Type B pancreatic cell (in vitro differentiated cells): ENCODE results near the gene PRKCB. TPM values are rescaled to one million over a fixed set of nuclear protein-coding genes. Genes with fewer than 3 reads are reported as not detected.

Experiments used
- DNase-seq: peaks from one replicate; pipeline ENCODE4 v3.0.0; 2021; ENCODE audit warnings: mixed read lengths; ENCODE audit not compliant: unreplicated experiment; ENCODE audit errors: extremely low spot score
- H3K27ac Mint-ChIP-seq: 2 replicates; pipeline ENCODE4 v1.8.0; 2021; ENCODE audit warnings: mild to moderate bottlenecking, mixed read lengths
- H3K27me3 Mint-ChIP-seq: 2 replicates; pipeline ENCODE4 v1.8.0; 2021; ENCODE audit warnings: mixed read lengths
- H3K36me3 Mint-ChIP-seq: 2 replicates; pipeline ENCODE4 v1.8.0; 2021; ENCODE audit warnings: mixed read lengths
- H3K4me1 Mint-ChIP-seq: one replicate; pipeline ENCODE4 v1.8.0; 2021; ENCODE audit warnings: mixed read lengths; ENCODE audit not compliant: unreplicated experiment
- H3K4me3 Mint-ChIP-seq: 2 replicates; pipeline ENCODE4 v1.8.0; 2021; ENCODE audit warnings: mild to moderate bottlenecking, mixed read lengths
- H3K9me3 Mint-ChIP-seq: 2 replicates; pipeline ENCODE4 v1.8.0; 2021; ENCODE audit warnings: mixed read lengths
- total RNA-seq: library from RNA; stranded (reverse); gene quantifications from 2 replicates; pipeline ENCODE4 v1.2.1, GENCODE V29; 2021; ENCODE audit warnings: low replicate concordance
- TF ChIP-seq, protein P1 (sequence below): fragments of 200-600 bp; sonication (generic); conservative IDR thresholded peaks from 2 replicates; pipeline ENCODE4 v1.5.0; 2021; ENCODE audit warnings: antibody characterized with exemption, mild to moderate bottlenecking

Gene PRKCB
- total RNA-seq, 1 donor from 2014 or later = 10.2 TPM

DNA sequence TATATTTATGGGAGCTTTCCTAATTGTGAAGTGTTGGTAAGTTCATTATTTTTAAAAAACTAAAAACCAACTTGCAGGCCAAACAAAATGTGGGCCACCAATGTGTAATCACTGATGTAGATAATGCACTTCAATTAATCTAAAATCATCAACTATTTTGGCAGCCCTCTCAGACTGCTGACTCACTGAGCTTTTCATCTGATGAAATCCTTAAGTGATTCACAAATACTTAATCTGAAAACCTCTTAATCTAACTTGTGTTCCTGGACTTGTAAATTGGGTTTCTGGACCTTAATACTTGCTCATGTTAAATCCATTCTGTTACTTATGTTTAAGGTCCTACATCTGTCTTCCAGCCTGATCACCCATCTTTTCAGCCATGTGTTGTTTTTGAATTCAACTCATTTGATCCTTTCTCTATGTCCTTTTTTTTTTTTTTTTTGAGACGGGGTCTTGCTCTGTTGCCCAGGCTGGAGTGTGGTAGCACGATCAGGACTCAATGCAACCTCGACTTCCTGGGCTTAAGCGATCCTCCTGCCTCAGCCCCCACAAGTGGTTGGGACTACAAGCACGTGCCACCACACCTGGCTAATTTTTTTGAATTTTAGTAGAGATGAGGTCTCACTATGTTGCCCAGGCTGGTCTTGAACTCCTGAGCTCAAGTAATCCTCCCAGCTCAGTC is 39.0 kb downstream of the PRKCB start:
- TF ChIP-seq, protein P1, sequence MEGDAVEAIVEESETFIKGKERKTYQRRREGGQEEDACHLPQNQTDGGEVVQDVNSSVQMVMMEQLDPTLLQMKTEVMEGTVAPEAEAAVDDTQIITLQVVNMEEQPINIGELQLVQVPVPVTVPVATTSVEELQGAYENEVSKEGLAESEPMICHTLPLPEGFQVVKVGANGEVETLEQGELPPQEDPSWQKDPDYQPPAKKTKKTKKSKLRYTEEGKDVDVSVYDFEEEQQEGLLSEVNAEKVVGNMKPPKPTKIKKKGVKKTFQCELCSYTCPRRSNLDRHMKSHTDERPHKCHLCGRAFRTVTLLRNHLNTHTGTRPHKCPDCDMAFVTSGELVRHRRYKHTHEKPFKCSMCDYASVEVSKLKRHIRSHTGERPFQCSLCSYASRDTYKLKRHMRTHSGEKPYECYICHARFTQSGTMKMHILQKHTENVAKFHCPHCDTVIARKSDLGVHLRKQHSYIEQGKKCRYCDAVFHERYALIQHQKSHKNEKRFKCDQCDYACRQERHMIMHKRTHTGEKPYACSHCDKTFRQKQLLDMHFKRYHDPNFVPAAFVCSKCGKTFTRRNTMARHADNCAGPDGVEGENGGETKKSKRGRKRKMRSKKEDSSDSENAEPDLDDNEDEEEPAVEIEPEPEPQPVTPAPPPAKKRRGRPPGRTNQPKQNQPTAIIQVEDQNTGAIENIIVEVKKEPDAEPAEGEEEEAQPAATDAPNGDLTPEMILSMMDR = no peak
- Mint-ChIP-seq H3K27me3 (peaks cover 15% of the 10 kb centered on the region), H3K4me3 (no peak overlapping the region), H3K4me1 (no peaks in the 10 kb centered on the region), H3K9me3 (no peaks in the 10 kb centered on the region), H3K27ac (no peak overlapping the region), H3K36me3 (no peaks in the 10 kb centered on the region)
- no peak for DNase-seq

- no peaks in the 10 kb centered on the region for H3K4me1 Mint-ChIP-seq
- no peak for DNase-seq
- no peak overlapping the region for H3K27ac Mint-ChIP-seq
- peaks cover 8% of the 10 kb centered on the region for H3K27me3 Mint-ChIP-seq
- H3K36me3 Mint-ChIP-seq = no peaks in the 10 kb centered on the region
- H3K4me3 Mint-ChIP-seq = no peak overlapping the region
- H3K9me3 Mint-ChIP-seq = no peaks in the 10 kb centered on the region
- TF ChIP-seq, protein P1 = no peak
These were observed 40.6 kb downstream of the PRKCB start for GRCh38 chr16:23876256-23876896.

DNA sequence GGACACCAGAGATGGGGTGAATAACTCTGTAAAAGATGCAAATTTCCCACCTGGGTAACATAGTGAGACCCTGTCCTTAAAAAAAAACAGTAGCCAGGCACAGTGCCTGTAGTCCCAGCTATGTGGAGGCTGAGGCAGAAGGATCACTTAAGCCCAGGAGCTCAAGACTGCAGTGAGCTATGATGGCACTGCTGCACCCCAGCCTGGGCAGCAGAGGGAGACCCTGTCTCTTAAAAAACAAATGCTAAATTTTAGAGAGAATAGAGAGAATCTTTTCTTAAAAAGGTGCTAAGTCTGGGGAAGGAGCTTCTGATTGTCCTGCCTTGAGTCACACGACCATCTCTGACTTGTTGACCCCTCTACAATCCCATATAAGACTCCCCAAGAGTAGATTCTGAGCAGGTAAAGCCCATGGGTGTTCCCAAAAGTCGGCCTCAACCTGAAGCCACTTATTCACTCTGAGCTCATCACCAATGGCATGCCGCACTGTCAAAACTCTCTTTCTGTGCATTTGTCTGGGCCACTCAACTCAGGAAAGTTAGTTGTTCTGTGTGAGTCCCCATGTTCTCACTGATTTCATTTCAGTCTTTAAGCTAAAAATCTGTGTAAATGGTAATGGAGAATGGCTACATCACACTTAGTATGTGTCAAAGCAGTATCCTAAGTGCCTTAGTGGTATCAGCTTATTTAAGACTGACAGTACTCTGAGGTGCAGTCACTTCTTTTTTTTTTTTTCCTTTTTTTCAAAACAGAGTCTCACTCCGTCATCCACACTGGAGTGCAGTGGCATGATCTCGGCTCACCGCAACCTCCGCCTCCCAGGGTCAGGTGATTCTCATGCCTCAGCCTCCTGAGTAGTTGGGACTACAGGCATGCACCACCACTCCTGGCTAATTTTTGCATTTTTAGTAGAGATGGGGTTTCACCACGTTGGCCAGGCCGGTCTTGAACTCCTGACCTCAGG is 41.6 kb downstream of the PRKCB start:
- DNase-seq = no peak
- no peaks in the 10 kb centered on the region for H3K36me3 Mint-ChIP-seq
- H3K27ac Mint-ChIP-seq = no peak overlapping the region
- H3K27me3 Mint-ChIP-seq = peaks cover 8% of the 10 kb centered on the region
- H3K4me3 Mint-ChIP-seq = no peak overlapping the region
- H3K4me1 Mint-ChIP-seq = no peaks in the 10 kb centered on the region
- TF ChIP-seq, protein P1 = peak; percentile 16
- no peaks in the 10 kb centered on the region for H3K9me3 Mint-ChIP-seq

DNA sequence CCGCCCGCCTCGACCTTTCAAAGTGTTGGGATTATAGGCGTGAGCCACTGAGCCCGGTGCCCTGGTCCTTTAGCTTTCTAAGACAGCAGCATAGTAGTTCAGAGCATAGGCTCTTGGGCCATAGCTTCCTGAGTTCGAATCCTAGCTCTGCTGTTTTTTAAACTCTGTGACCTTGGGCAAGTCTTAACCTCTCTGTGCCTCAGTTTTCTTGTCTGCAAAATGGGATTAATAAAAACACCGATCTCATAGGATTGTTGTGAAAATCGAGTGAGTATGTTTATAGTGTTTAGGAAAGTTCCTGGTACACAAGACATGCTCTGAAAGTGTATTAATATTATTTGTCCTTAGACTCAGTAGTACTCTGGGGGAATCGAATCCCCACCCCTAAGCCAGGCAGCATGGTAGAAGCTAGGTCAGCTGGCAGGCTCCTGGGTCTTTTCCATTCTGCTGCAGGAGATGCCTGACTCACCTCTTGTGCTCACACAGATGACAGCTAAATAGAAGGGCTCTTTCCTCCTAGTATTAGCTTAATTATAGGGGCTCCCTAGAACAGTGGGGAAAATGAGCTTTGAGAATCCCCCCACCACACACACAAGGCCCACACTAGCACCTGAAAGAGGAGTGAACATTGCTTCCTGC is 44.1 kb downstream of the PRKCB start:
- H3K4me3 Mint-ChIP-seq = no peak overlapping the region
- no peaks in the 10 kb centered on the region for H3K4me1 Mint-ChIP-seq
- DNase-seq = no peak
- peaks cover 10% of the 10 kb centered on the region for H3K27me3 Mint-ChIP-seq
- H3K36me3 Mint-ChIP-seq = no peaks in the 10 kb centered on the region
- TF ChIP-seq, protein P1 = no peak
- no peak overlapping the region for H3K27ac Mint-ChIP-seq
- no peaks in the 10 kb centered on the region for H3K9me3 Mint-ChIP-seq

GRCh38 chr16:23889189-23889588 is 53.4 kb downstream of the PRKCB start:
- H3K36me3 Mint-ChIP-seq = no peaks in the 10 kb centered on the region

More at GRCh38 chr16:23889189-23889588, 53.4 kb downstream of the PRKCB start:
- peaks cover 11% of the 10 kb centered on the region for H3K27me3 Mint-ChIP-seq
- H3K9me3 Mint-ChIP-seq = no peaks in the 10 kb centered on the region
- H3K4me3 Mint-ChIP-seq = no peak overlapping the region
- H3K27ac Mint-ChIP-seq = no peak overlapping the region
- no peak for DNase-seq
- no peaks in the 10 kb centered on the region for H3K4me1 Mint-ChIP-seq
- TF ChIP-seq, protein P1 = no peak
